ENCODE data around the gene NARF. TPM values are rescaled to one million over a fixed set of nuclear protein-coding genes. Genes with fewer than 3 reads are reported as not detected.

NARF gene
- total and polyA plus RNA-seq, 2 donors (not counting 3 experiments of a cell fraction or from before 2014, with no cell fraction given), result 83.4 to 158 TPM

GRCh38 chr17:82457073-82457928 lies 1.2 kb upstream of the NARF start:
- dilution Hi-C loops (cut with MboI; ENCODE audit: extremely low pct_ligation_motif_present, low sequenced_read_pairs) (no loop called here), intact Hi-C loops (cut with micrococcal nuclease) (loop anchor here (10.0 kb wide), 1 partner anchor 388 kb away; the partner anchor contains the start of gene ZNF750)
- Histone ChIP-seq H3K79me2 (ENCODE audit: control insufficient read depth, insufficient read depth, low read length) (no peaks in the 10 kb centered on the region), H3K4me3 (replicated peaks in 1 of 3; ENCODE audit: insufficient read depth in 1 of 3, low read depth in 1 of 3, low read length in 3 of 3) (peak overlapping the region in 2 of 3 experiments; percentile 30 to 45), H4K20me1 (replicated peaks; ENCODE audit: control insufficient read depth, extremely low read depth, insufficient read depth, low read length) (no peaks in the 10 kb centered on the region), H3K4me2 (ENCODE audit: insufficient read depth, low read length) (peak overlapping the region; percentile 79), H3K9ac (replicated peaks; ENCODE audit: extremely low read depth, insufficient read depth, low read length) (peak overlapping the region; percentile 96), H3K36me3 (ENCODE audit: control insufficient read depth in 2 of 2, extremely low read depth in 1 of 2, insufficient read depth in 2 of 2, low read length in 2 of 2) (peaks cover 0 to 4% of the 10 kb centered on the region in 2 experiments), H3K4me1 (ENCODE audit: control insufficient read depth, extremely low read depth, insufficient read depth, low read length) (peaks cover 11% of the 10 kb centered on the region), H3K9me3 (replicated peaks; ENCODE audit: control insufficient read depth, insufficient read depth, low read length) (no peaks in the 10 kb centered on the region), H2AFZ (ENCODE audit: low read depth, low read length) (peak overlapping the region; percentile 31), H3K27me3 (ENCODE audit: control insufficient read depth in 2 of 2, insufficient read depth in 2 of 2, low read length in 2 of 2) (no peaks in the 10 kb centered on the region), H3K27ac (ENCODE audit: insufficient read depth, low read depth, low read length) (peak overlapping the region; percentile 96), H3K9me1 (replicated peaks; ENCODE audit: control insufficient read depth, extremely low read depth, insufficient read depth, low read length) (no peaks in the 10 kb centered on the region)
- TF ChIP-seq FOS (IDR thresholded peaks at IDR 0.05; ENCODE audit: borderline replicate concordance, insufficient read depth, low read length) (no peak), MAX (IDR thresholded peaks at IDR 0.05; ENCODE audit: insufficient read depth, insufficient read length) (no peak), GATA2 (IDR thresholded peaks at IDR 0.05; ENCODE audit: insufficient read depth, insufficient read length, low read depth, low read length) (no peak), MYC (IDR thresholded peaks at IDR 0.05; ENCODE audit: low read depth, low read length) (no peak), EZH2 (IDR thresholded peaks at IDR 0.05; ENCODE audit: borderline replicate concordance, low read depth, low read length, severe bottlenecking) (no peak), CTCF (IDR thresholded peaks at IDR 0.05; ENCODE audit: extremely low read depth in 1 of 2, insufficient read depth in 1 of 2, low read depth in 1 of 2, low read length in 2 of 2) (no peak), POLR2AphosphoS5 (IDR thresholded peaks at IDR 0.05; ENCODE audit: insufficient read depth, low read depth, low read length) (no peak), POLR2A (IDR thresholded peaks at IDR 0.05; ENCODE audit: low read depth, low read length) (no peak), JUN (IDR thresholded peaks at IDR 0.05; ENCODE audit: borderline replicate concordance, insufficient read depth, insufficient read length, low read depth) (no peak)
- FAIRE-seq, result no peak
- ChIA-PET POLR2A (no interaction called here), CTCF (interaction anchor here (0.6 to 1.7 kb wide), 2 partner anchors 23 to 38 kb away, joined by 3 to 4 read pairs; no protein-coding TSS in a partner anchor)
- BruUV-seq (replicated peaks), result no TSS peak
- no peak for DNase-seq (ENCODE audit: low read depth, low spot score)

Measured in endothelial cell of umbilical vein (primary cell).